ENCODE measurements around the gene CBS. TPM values are rescaled to one million over a fixed set of nuclear protein-coding genes. Genes with fewer than 3 reads are reported as not detected.
"Not testable (repeated sequence)": the region's sequence is repeated elsewhere in the genome, so short reads cannot be mapped to it uniquely, and the experiment has no call there.

CBS gene
- total RNA-seq, 1 donor from 2014 or later, result 92.1 TPM

DNA sequence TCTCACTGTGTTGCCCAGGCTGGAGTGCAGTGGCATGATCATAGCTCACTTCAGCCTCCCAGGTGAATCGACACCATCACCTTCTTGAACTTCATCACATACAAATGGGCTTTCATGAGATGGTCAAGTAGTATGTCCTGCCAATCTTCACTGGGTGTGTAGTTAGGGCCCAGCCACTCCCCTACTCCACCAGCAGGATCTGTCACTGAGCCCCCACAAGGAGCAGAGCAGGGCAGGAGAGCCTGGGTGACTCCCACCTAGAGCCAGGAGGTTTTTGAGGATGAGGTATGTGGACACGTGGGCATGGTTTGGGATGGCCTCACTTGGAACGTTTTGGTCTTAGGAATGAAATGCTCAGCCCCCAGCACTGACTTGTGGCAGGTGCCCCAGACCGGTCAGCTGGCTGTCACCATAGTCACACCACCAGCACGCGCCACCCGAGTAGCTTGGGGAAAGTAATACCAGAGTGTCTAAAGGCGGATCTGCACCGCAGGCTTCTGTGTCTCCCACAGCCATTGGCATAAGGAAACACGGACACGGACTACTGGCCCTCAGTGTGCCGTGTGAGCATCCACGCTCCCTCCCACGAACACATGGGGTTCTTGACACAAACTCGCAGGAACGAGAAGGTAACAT lies 16.5 kb upstream of the CBS start:
- not testable (repeated sequence) for H3K9me3 Mint-ChIP-seq (ENCODE audit: unreplicated experiment); H3K27me3 Mint-ChIP-seq (ENCODE audit: unreplicated experiment)

DNA sequence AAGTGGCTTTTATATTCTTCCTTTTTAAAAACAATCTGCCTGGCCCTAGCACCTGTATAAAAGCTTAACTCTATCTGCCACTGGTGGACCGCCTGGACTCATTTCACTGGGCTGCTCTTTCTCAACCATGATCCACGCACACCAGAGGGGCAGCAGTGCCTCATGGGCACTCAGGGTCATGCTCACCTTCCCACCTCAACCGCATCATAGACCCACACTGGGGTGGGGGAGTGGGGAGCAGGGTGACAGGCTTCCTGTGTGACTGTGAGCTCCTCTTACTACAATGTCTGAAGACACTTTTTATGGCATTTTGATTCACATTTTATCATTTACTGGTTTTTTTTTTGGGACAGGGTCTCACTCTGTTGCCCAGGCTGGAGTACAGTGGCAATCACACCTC lies 15.3 kb upstream of the CBS start:
- not testable (repeated sequence) for H3K4me1 Mint-ChIP-seq (ENCODE audit: unreplicated experiment); H3K27ac Mint-ChIP-seq (ENCODE audit: unreplicated experiment); H3K4me3 Mint-ChIP-seq (ENCODE audit: unreplicated experiment); H3K36me3 Mint-ChIP-seq (ENCODE audit: unreplicated experiment); H3K9me3 Mint-ChIP-seq (ENCODE audit: unreplicated experiment); DNase-seq (ENCODE audit: extremely low spot score, unreplicated experiment); H3K27me3 Mint-ChIP-seq (ENCODE audit: unreplicated experiment)

More for the DNA sequence above, 16.5 kb upstream of the CBS start:
- not testable (repeated sequence) for H3K36me3 Mint-ChIP-seq (ENCODE audit: unreplicated experiment); H3K4me1 Mint-ChIP-seq (ENCODE audit: unreplicated experiment); H3K27ac Mint-ChIP-seq (ENCODE audit: unreplicated experiment); H3K4me3 Mint-ChIP-seq (ENCODE audit: unreplicated experiment); DNase-seq (ENCODE audit: extremely low spot score, unreplicated experiment)

- not testable (repeated sequence) for DNase-seq (ENCODE audit: extremely low spot score, unreplicated experiment); H3K4me1 Mint-ChIP-seq (ENCODE audit: unreplicated experiment); H3K36me3 Mint-ChIP-seq (ENCODE audit: unreplicated experiment); H3K9me3 Mint-ChIP-seq (ENCODE audit: unreplicated experiment); H3K4me3 Mint-ChIP-seq (ENCODE audit: unreplicated experiment); H3K27me3 Mint-ChIP-seq (ENCODE audit: unreplicated experiment); H3K27ac Mint-ChIP-seq (ENCODE audit: unreplicated experiment)
Observed at GRCh38 chr21:43089463-43089862, 13.8 kb upstream of the CBS start.

GRCh38 chr21:43082587-43083300 lies 7.1 kb upstream of the CBS start:
- H3K27ac Mint-ChIP-seq (ENCODE audit: unreplicated experiment), result not testable (repeated sequence)

GRCh38 chr21:43076643-43077042 lies 1.0 kb upstream of the CBS start:
- not testable (repeated sequence) for H3K4me3 Mint-ChIP-seq (ENCODE audit: unreplicated experiment); H3K27ac Mint-ChIP-seq (ENCODE audit: unreplicated experiment); H3K36me3 Mint-ChIP-seq (ENCODE audit: unreplicated experiment); H3K27me3 Mint-ChIP-seq (ENCODE audit: unreplicated experiment); H3K4me1 Mint-ChIP-seq (ENCODE audit: unreplicated experiment); H3K9me3 Mint-ChIP-seq (ENCODE audit: unreplicated experiment); DNase-seq (ENCODE audit: extremely low spot score, unreplicated experiment)

More at GRCh38 chr21:43082587-43083300, 7.1 kb upstream of the CBS start:
- not testable (repeated sequence) for H3K36me3 Mint-ChIP-seq (ENCODE audit: unreplicated experiment); H3K4me1 Mint-ChIP-seq (ENCODE audit: unreplicated experiment); DNase-seq (ENCODE audit: extremely low spot score, unreplicated experiment); H3K4me3 Mint-ChIP-seq (ENCODE audit: unreplicated experiment); H3K27me3 Mint-ChIP-seq (ENCODE audit: unreplicated experiment); H3K9me3 Mint-ChIP-seq (ENCODE audit: unreplicated experiment)

GRCh38 chr21:43076023-43076637 lies 495 bp upstream of the CBS start:
- not testable (repeated sequence) for H3K36me3 Mint-ChIP-seq (ENCODE audit: unreplicated experiment); H3K4me3 Mint-ChIP-seq (ENCODE audit: unreplicated experiment); H3K27ac Mint-ChIP-seq (ENCODE audit: unreplicated experiment); H3K9me3 Mint-ChIP-seq (ENCODE audit: unreplicated experiment); DNase-seq (ENCODE audit: extremely low spot score, unreplicated experiment); H3K27me3 Mint-ChIP-seq (ENCODE audit: unreplicated experiment); H3K4me1 Mint-ChIP-seq (ENCODE audit: unreplicated experiment)

DNA sequence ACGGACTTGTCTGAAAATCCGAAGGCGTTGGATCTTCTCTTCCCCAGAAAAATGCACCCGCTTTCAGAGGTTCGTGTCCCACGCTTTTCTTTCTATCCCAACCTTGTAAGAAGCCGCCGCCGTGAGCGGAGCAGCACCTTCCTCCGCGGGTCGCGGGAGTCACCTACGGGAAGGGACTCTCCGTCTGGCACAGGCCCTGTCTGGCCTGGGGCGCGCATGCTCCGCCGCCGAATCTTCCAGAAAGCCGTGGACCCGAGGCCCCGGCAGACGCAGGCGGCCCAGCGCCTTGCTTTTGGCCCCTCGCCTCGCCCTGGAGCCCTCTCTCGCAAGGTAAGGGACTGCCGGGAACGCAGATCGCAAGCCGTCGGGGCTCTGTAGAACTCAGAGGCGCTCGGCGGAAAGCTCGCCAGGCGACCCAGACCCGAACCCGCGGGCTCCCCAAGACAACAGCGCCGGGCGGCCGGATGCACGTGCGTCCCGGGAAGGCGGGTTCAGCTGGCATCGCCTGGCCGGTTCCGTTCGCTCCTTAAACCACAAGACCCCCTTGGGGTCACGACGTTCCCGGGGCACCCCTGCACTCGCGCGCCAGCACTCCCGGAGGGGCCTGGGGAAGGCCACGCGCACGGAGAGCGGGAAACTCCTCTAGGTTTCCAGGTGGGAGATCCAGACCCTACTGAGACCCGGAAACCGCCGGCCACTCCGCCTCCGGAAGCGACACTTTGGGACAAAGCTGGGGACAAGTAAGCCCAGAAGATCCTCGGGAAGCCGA lies 1.1 kb downstream of the CBS start:
- not testable (repeated sequence) for H3K27ac Mint-ChIP-seq (ENCODE audit: unreplicated experiment); H3K36me3 Mint-ChIP-seq (ENCODE audit: unreplicated experiment); H3K4me3 Mint-ChIP-seq (ENCODE audit: unreplicated experiment); DNase-seq (ENCODE audit: extremely low spot score, unreplicated experiment); H3K4me1 Mint-ChIP-seq (ENCODE audit: unreplicated experiment); H3K27me3 Mint-ChIP-seq (ENCODE audit: unreplicated experiment); H3K9me3 Mint-ChIP-seq (ENCODE audit: unreplicated experiment)

GRCh38 chr21:43072742-43073141 lies 2.9 kb downstream of the CBS start:
- H3K4me1 Mint-ChIP-seq (ENCODE audit: unreplicated experiment); H3K27me3 Mint-ChIP-seq (ENCODE audit: unreplicated experiment); H3K36me3 Mint-ChIP-seq (ENCODE audit: unreplicated experiment); DNase-seq (ENCODE audit: extremely low spot score, unreplicated experiment); H3K9me3 Mint-ChIP-seq (ENCODE audit: unreplicated experiment); H3K27ac Mint-ChIP-seq (ENCODE audit: unreplicated experiment); H3K4me3 Mint-ChIP-seq (ENCODE audit: unreplicated experiment): not testable (repeated sequence)

GRCh38 chr21:43069682-43070081 lies 6.0 kb downstream of the CBS start:
- not testable (repeated sequence) for H3K27ac Mint-ChIP-seq (ENCODE audit: unreplicated experiment); DNase-seq (ENCODE audit: extremely low spot score, unreplicated experiment); H3K27me3 Mint-ChIP-seq (ENCODE audit: unreplicated experiment); H3K9me3 Mint-ChIP-seq (ENCODE audit: unreplicated experiment); H3K4me1 Mint-ChIP-seq (ENCODE audit: unreplicated experiment); H3K4me3 Mint-ChIP-seq (ENCODE audit: unreplicated experiment); H3K36me3 Mint-ChIP-seq (ENCODE audit: unreplicated experiment)

GRCh38 chr21:43068065-43068464 lies 7.6 kb downstream of the CBS start:
- not testable (repeated sequence) for H3K36me3 Mint-ChIP-seq (ENCODE audit: unreplicated experiment); H3K27me3 Mint-ChIP-seq (ENCODE audit: unreplicated experiment); H3K4me3 Mint-ChIP-seq (ENCODE audit: unreplicated experiment); H3K27ac Mint-ChIP-seq (ENCODE audit: unreplicated experiment); DNase-seq (ENCODE audit: extremely low spot score, unreplicated experiment); H3K9me3 Mint-ChIP-seq (ENCODE audit: unreplicated experiment); H3K4me1 Mint-ChIP-seq (ENCODE audit: unreplicated experiment)

- H3K9me3 Mint-ChIP-seq (ENCODE audit: unreplicated experiment); DNase-seq (ENCODE audit: extremely low spot score, unreplicated experiment); H3K4me1 Mint-ChIP-seq (ENCODE audit: unreplicated experiment); H3K36me3 Mint-ChIP-seq (ENCODE audit: unreplicated experiment); H3K27ac Mint-ChIP-seq (ENCODE audit: unreplicated experiment); H3K27me3 Mint-ChIP-seq (ENCODE audit: unreplicated experiment); H3K4me3 Mint-ChIP-seq (ENCODE audit: unreplicated experiment): not testable (repeated sequence)
Observed at GRCh38 chr21:43066690-43067089, 8.9 kb downstream of the CBS start.

GRCh38 chr21:43065991-43066390 lies 9.6 kb downstream of the CBS start:
- not testable (repeated sequence) for H3K27ac Mint-ChIP-seq (ENCODE audit: unreplicated experiment); H3K4me3 Mint-ChIP-seq (ENCODE audit: unreplicated experiment); H3K27me3 Mint-ChIP-seq (ENCODE audit: unreplicated experiment); DNase-seq (ENCODE audit: extremely low spot score, unreplicated experiment); H3K36me3 Mint-ChIP-seq (ENCODE audit: unreplicated experiment); H3K9me3 Mint-ChIP-seq (ENCODE audit: unreplicated experiment); H3K4me1 Mint-ChIP-seq (ENCODE audit: unreplicated experiment)
